HS-27A (cell line): ENCODE results near the gene EFR3B.

ENCODE experiments used
- DNase-seq: peaks from one replicate; pipeline ENCODE4 v3.0.0-alpha.2; 2012; ENCODE audit warnings: low read depth, missing footprints

EFR3B gene

DNA sequence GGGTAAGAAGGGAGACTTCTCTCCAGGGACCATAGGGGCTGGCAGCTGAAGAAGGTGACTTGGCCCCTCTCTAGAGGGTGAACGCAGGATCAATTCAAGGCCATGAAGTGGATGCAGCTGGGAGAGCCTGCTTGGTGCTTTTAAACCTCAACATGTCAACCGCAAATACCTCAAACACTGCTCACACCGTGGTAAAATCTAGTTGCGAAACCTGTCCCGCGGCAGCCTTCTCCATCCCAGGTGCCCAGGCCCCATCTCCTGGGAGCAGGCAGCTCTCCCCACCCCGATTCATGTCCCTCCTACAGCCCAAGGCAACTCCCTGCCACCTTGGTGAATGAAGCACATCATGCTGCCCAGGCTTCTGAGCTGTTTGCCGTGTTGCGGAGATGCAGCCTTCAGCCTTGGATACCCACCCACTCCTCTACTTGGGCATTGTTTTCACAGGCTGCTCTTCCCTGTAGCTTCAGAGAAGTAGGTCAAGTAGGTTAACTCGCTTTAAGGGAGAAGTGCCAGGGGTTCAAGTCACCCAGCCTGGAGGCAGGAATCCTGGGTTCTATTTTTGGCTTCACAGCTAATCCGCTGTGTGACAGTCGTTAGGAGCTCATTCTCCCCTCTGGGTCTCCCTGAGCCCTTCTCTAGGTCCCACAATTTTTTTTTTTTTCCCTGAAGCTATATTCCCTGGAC lies 6.2 kb upstream of the EFR3B start:
- no peak for DNase-seq

DNA sequence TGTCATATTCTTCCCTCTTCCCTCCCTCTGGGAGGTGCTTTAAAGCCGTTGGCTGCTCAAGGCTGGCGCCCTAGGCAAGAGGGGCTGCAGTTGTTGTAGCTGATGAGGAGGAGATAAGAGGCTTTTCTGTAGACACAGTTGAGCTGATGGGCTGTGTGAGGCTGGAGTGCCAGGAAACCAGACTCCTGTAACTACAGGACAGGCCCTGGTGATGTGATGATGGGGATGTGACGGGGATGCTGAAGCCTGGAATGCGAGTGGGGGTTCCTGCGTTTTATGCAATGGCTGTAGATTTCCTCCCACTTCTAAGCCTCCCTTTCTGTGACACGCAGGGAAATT lies 5.7 kb upstream of the EFR3B start:
- no peak for DNase-seq

DNA sequence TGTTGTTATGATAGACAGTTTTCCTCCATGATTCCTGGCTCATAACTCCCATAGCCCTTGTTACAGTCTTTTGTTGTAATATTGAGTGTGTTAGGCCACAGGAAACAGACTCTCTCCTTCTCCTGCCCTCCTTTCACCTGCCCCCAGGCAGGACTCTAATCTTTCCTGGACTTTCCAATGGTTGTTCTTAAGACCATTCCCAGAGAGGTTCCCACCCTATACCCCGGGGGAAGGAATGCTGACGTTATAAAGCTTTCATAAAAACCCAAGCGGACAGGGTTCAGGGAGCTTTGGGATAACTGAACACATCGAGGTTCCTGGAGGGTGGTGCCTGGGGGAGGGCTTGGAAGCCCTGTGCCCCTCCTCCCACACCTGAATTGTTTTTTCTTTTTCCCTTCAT lies 2.8 kb upstream of the EFR3B start:
- no peak for DNase-seq

DNA sequence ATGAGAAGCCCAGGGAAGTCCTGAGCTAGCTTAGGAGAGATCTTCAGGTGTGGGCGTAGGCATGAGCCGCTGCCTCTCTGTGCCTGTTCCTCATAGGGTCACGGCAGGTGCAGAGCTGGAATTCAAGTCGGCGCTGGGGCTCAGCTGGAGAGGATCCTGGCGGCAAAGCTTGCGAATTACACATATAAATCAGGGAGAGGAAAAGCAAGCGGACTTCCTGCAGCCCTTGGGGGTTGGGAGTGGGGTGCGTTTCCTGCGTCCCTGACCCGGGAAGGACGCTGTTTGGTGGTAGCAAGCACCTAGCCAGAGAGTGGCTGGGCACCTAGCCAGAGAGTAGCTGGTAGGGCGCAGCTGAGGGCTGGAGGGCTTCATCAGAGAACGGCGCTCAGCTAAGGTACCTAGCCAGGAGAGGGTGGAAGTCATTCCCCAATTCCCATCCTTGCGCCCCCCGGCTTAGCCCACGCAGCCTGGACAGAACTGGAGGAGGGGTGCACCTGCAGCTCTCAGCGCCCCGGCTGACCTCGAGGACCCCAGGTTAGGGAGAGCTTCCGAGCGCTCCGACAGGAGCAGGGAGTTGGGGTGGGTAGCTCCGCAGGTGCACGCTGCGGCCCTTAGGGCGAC lies 459 bp upstream of the EFR3B start:
- no peak for DNase-seq

DNA sequence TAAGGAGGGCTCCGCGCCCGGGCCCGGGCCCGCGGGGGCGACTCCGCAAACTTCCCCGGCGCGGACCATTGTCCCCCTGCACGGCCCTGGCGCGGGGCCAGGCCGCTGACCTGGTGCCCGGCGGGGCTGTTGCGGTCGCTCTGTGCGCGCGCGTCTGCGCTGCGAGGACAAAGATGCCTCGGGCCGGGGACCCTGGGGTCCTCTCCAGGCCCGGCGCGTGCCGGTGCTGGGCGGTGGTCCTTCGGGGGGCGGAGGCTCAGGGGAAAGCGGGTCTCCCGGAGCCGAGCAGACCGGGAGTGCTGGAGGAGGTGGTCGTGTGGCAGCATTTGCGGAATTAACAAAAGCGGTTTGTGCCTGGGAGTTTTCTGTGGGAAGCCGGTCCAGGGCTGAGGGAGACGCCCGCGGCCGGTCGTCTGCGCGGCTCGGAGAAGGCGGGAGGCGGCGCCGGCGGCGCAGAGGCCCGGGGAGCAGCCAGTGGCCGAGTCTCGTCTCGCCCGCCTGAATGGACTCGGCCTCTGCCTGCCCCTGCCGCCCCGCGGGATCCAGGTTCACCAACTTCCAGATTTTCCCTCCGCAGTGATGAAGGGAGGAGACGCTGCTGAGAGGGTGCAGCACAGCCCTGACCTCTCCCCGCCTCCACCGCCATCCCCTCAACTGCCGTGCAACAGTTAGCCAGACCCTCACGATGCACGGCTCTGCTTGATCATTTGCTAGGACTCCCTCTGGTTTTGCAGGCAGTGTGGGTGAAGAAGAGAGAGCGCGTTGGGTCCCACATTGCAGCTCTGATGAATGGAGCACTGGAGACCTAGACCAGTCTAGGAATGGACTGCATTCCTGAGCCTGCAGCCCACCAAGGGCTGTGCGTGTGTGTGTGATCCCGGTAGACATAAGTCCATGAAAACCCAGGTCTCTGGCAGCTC lies 705 bp downstream of the EFR3B start:
- no peak for DNase-seq

DNA sequence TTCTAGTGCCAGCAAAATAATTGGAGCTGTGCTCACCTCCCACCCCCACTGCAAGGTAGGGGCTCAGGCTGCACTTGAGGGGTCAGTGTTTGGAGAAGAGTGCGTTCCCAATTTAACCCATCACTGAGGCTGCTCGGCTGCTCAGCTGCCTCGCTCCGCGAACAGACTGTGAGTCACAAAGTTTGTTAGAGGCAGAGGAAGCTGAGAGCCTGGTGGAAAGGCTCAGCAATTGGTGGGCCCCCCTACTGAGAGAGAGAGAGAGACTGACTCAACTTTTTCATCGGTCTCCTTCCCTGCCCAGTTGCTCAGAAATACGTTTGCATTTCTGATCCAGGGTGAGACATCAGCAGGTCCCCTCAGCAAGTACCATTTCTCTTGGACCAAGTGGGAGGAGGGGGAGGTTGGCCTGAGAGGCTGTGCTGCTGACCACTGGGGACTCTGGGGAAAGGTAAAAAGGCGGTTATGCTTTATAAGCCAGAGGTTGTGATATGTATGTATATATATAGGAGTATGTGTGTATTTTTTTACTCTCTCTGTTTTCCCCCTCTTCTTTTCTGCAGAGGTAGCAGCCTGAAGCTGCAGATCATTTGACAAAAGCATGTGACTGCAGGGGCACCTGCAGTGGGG lies 1.5 kb downstream of the EFR3B start:
- no peak for DNase-seq

DNA sequence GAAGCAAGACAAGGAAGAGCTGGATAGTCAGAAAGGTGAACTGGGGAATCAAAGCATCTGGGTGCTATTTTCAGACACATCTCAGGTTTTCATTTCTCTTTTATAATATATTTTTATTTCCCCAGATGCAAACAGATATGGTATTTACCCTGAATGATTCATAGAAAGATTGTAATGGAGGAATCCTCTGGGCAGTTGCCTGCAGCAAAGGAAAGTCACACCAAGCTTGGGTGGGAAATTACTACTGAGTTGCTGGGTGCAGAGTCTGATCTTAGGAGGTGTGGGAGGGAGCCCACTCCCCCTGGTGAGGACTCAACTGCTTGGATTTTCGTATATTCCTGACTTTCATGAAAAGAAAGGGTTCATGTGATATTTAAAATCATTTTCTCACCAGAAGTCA lies 2.1 kb downstream of the EFR3B start:
- no peak for DNase-seq

DNA sequence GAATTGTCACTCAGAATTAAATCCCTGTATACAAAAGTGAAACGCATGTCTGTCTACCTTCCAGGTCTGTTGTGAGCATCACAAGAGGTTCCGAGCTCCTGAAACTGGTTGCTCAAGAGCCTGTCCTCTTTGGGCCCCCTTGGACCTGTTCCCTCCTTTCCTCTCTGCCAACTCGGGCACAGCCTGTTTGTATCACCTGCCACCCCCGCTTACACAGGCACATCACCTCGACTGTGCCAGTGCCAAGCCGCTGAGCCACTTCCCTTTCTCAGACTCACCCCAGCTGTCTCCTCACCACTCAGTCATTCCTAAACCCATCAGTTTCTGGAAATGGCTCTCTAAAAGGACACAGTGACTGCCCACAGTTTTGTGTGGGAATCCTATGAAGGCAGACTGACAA lies 3.1 kb downstream of the EFR3B start:
- no peak for DNase-seq

DNA sequence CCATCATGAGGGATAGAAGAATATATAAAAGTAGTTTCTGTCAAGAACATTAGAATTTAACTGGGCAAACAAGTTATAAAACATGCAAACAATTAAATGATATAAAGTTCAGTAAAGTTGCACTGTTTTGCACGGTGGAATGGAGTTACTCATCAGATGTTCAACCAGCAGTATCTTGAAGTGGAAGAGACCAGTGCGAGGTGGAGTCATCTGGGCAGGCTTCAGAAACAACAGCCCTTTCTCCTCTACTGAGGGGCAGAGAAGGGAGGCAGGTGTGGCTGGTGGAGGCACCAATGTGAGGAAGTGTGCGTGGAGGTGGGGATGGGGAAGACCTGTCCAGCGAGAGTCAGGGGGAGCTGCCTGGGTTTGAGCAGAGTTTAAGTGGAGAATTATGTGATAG lies 7.5 kb downstream of the EFR3B start:
- DNase-seq = no peak

DNA sequence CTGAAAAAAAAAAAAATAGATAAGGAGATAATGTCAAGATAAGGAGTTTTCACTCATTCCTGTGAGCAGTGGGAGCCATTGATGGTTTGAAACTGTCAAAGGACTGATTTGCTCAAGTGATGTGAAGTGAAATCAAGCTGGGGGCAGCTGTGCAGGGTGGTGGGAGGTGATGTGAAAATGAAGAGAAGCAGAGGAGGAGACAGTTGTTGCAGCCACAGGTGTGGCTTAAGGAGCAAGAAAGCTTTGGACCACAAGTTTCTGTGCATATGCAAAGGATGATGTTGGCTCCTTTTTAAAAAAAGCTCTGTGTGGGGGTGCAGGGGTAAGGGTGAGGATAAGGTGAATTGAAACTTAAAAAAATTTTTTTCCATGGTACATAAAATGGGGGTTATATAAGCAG lies 8.3 kb downstream of the EFR3B start:
- no peak for DNase-seq

DNA sequence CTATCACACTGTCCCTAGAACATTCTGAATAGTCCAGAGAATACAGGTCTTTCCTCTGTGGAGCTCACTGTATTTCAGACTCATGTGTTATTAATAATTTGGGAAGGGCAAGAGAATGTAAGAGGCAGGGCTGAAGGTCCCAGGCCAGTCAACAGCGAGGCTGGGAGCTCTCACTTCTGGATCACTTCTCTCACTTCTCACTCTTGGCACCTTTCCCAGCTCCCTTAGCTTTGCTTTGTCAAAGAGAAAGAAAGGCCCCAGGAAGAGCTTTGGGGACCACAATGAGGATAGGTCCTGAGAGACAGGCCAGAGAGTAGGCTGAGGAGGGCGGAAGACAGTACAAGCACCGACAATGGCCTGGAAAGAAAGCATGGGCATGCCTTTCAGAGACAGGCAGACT lies 11.2 kb downstream of the EFR3B start:
- no peak for DNase-seq

DNA sequence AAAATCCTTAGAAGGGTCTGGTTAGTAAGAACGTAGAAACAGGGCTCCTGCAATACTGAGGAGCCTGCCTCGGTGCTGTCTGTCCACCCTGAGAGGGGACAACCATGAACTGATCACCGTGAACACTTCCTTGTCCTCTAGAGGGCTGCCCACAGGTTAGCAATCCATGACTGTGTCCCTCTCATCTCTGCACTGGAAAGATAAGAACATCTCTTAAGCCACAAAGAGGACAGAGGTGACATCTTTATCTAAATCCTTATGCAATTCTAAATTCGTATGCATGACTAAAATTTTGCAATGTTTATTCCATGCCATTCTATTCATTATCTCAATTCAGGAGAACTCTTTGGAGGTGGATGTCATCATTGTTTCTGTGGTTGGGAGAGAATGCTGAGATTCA lies 12.8 kb downstream of the EFR3B start:
- DNase-seq = no peak

DNA sequence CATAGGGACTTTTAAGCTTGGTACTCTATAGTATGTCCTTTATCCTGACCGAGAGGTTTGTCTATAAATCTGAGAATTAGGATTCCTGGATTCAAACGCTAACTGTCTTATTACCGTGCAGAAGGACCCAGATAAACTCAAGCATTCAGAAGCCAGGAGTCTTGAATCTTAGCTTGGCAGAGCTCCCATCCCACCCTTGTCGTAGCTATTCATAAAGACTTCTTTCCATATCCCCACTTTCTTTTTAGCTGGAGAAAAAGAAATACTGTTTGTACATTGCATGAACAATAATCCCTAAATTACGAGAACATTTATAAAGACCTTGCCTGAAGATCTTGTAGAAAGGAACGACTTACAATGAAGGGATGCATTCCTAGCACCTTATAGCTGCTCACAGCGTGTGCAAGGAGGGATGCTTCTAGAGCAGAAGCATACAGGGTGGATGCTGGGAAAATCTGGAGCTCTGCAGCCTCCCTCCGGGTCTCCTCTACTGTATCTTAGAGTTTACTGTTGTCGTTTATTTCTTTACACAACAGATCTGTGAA lies 13.6 kb downstream of the EFR3B start:
- no peak for DNase-seq

DNA sequence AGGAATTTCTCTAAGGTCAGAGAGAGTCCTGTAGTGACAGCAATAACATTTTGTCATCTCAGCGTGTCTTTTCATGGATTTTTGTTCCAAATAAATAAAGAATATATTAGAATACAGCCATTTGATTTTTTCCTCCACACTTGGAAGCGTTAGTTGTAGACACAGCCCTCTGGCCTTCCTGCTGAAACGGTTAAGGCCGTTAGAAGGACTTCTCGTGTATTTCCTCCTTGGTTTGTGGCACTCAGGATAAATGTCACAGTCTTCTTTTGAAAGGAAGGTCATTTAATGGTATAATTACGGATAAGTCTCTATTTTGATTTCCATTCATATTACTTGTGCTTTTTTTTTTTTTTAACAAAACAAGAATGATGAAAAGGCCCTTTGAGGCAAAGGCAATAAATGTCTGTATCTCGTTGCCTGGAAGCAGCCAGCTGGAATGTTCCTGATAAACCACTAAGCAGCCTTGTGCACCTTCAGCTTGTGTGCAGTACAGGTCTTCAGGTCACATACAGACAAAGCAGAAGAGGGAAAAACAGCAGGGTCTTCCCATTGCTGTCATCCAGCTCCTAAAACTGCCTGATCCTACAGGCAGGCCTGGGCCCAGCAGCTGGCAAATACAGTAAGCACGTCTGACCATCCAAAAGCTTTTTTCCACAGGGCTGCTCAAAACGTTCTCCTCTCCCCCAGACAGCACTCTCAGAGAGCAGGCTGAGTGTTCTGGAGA lies 14.4 kb downstream of the EFR3B start:
- DNase-seq = no peak

DNA sequence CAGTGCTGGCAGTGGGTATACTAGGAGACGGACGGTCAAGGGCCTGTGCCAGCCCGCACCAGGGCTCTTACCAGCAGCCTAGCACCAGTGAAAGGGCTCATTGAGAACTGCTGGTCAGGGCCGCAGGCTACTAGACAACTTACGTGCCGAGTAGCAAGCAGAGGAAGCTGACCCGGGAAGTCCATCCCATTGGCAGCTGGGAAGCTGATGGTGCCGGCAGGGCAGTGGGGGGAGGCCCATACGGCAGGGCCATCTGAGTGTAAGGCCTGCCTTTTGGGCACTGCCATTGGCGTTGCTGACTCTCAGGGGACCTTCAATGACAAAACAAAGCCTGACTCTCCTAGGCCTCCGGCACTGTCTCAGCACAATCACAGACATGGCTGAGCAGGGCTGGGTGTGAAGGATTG lies 20.6 kb downstream of the EFR3B start:
- DNase-seq = no peak

DNA sequence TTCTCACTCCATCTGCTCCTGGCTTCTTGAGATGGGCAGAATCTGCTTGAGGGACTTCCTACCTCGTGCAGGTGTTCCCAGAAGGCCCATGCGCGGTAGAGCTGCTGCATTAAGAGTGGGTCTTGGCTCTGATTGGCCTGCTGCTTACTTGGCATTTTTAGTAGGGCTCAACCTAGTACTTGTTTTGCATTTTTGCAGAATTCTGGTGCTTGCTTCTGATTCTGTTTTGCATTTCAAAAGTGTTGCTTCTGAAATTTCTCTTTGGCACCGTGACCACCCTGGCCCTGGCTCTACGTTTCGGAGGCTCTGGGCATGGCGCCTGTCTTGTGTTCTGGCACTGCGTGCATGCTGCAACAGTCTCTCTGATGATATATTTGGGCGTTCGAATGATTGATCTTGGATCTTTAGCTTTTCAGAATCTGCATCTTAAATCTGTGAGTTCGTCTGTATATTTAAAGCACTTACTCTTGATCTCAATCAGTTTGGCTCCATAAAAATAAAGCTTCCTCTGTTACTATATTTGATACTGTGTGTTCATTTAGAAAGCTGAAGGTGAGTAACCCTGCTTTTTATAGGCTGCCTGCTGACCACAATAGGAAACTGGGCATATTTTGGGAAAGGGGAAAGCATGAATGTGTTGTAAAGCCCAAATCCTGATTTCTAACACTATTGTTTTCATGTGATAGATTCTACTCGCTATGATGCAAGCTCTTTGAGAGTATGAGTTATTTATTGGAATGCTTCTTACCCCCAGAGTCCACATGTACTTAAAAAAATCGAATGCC lies 22.2 kb downstream of the EFR3B start:
- no peak for DNase-seq

DNA sequence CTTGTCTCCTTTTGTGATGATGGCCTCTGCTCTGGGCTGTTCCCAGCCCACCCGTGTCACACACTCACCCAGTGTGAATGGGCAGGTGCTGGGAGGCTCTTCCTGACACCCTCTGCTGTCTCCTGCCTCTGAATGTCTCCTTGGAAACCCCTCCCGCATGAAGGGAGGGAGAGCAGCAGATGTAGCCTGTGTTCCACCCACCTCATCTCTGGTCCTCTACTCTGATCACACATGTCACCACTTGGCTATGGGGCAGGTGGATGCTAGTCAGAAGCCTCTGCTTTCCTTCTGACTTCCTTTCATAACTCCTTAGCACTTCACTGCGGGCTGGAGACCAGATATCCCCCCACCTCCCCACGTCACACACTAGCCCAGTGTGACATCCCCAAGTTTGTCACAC lies 23.9 kb downstream of the EFR3B start:
- DNase-seq = no peak

DNA sequence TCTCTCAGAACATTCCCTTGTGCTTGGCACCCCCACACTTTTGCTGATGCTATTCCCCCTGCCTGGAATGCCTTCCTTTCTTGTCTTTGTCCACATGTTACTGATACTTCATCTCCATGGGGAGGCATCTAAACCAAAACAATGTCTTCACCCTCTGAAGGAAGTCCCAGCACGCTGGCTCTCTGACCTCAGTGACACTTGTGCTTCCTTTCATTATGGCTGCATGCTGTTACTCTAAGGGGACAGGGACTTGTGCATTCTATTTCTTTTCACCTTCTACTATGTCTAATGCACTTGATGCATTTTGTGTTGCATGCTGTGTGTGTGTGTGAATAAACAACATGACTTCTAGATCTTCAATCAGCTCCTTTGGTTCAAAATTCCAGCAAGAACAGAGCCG lies 24.6 kb downstream of the EFR3B start:
- no peak for DNase-seq

DNA sequence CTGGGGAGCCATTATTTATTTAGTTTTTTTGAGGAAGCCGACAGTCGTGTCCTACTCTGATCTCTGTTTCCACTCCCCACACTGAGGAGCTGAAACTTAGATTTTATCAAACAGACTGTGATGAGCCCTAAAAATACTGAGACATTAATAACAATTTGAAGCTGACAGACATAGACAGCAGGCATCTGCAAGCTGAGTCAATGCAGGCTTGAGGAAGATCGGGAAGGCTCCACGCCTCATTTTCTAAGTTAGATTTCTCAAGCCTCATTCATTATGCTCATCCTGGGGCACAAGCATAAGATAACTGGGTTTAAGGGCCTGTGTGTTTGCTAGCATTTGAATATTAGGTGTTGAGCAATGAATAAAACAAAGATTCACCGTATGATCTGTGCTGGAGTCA lies 26.3 kb downstream of the EFR3B start:
- no peak for DNase-seq

DNA sequence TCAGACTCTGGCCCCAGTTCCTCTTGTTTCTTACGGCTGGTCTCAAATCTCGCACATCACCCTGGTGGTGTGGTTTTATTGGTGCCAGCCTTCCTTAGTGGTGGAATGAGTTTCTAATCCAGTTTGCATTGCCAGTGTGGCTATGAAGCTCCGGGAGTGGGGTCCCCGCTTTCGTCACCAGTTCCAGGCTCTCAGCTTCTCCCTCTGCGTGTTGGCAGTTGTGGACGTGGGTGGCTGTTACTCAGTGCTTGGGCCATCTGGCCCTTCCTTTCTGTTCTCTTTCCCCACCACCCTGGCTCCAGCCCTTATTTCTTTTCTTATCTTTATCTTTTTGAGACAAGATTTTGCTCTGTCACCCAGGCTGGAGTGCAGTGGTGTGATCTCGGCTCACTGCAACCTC lies 30.1 kb downstream of the EFR3B start:
- no peak for DNase-seq

DNA sequence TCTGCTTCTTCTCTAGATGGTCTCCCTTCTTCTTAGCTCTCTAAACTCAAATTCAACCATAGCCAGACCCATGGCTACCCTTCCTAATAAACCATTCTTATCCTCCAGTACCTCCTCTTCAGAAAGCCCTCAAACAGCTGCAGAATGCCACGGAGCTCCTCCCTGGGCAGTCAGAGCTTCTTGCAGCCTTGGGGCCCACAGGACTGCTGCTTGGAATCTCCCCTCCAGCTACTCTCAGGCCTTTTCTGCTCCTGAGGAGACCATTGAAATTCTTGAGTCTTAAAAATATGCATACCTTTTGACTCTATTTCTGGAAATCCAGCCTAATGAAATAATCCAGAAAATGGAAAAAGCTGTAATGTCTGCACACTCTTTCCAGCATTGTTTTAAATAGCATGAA lies 30.7 kb downstream of the EFR3B start:
- DNase-seq = no peak
